GM19025 (cell line): ENCODE results near the gene RNF220.
"Not testable (repeated sequence)": the region's sequence is repeated elsewhere in the genome, so short reads cannot be mapped to it uniquely, and the experiment has no call there.

Experiments
- ATAC-seq: cut with Tn5 transposase; IDR thresholded peaks from one replicate; pipeline ENCODE4 v1.9.1; 2021; ENCODE audit warnings: mild to moderate bottlenecking, low read depth, moderate library complexity; ENCODE audit not compliant: unreplicated experiment

Gene RNF220

DNA sequence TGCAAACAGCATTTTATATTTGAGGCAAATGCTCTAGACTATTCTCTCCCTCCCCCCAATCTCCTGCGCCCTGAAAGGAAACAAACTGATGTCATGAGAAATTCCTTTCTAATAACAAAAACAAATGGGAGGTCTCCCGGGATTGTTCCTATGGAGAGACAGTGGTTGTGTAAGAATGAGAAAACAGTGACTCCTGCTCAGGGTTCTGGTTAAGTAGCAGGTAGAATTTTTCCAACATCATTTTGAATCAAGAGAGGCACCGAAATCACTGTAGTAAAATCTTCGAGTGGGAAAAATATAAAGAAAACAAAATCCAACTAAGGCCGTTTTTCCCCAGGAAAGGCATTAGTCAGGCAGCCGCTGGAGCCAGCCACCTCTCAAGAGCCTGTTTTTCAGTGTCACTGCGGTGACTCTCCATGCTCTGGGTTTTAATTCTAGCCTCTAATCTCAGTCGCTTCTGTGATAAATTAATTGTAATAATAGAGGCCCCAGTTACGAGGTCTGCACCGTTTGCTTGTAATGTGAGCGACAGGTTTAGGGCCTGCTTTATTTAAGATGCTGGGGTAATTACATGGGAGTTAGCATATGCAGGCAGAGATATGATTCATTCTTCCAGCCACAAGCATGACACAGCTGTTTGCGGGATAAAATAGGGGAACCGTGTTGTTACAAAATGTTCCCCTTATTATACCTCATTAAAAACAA is 80.3 kb downstream of the RNF220 start:
- ATAC-seq = no peak

DNA sequence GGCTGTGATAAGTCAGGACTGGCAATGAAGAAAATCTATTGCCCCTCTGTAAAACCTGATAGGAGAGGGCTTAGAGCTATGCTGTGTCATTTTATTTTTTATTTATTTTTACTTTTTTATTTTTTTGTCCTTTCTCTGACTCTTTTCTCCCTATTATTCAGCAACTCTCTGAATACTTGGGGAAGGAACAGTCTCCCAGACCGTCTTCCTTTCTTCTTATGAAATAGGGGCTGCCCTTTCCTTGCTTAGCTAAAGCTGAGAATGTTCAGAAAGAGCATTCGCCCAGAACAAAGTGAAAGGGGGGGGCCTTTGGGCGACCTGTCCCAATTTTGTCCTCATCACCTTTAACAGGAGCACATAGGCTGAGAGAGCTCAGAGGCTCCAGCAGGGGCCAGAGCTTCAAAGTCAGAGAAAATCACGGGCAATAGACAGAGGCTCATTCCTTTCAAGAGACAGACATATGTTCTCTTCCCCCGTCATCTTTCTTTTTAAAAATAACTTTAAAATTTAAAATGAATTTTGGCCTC is 80.9 kb downstream of the RNF220 start:
- ATAC-seq = no peak

DNA sequence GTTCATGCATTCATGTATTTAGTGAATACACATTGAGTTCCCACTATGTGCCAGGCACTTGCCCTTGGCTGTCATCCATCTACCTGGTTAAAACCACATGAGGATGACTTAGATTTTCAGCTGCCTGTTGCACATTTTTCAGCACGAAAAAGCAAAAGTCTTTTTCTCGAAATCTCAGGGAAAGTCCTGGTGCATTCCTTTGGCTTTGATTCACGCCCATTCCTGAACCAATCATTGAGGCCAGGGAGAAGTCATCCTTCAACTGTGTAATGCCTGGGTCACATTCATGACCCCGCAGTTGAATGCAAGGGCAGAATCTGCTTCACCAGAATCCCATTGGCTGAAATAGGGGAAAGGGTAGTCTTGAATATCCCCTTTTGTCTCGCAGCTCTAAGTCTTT is 84.4 kb downstream of the RNF220 start:
- no peak for ATAC-seq

DNA sequence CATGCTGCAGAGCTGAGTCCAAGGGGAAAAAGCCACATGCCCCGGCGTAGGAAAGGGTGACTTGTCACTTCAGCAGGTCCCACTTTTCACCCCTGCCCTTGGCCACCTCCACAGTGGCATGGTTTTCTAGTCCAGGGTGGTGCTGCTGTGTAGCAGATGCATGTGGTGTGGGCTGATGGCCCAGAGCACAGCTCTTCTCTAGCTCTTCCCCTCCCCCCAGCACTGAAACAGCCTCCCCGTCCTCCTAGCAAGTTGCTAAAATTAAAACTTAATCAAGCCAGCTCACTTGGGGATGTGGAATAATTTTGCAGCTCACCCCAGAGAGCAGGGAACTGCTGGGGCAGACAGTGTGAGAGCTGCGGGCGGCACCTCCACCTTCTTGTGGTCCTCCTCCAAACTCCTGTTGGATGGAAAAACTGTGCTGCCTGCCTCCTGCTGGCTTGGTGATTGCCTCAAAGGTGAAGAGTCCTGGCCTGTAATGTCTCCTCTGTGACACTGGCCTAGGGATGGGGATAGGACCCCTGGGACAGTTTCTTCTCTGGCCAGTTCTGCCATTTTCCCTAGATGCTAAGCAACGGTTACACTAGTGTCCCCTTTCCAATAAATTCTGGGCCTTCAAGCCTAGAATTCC is 91.6 kb downstream of the RNF220 start:
- ATAC-seq = no peak

DNA sequence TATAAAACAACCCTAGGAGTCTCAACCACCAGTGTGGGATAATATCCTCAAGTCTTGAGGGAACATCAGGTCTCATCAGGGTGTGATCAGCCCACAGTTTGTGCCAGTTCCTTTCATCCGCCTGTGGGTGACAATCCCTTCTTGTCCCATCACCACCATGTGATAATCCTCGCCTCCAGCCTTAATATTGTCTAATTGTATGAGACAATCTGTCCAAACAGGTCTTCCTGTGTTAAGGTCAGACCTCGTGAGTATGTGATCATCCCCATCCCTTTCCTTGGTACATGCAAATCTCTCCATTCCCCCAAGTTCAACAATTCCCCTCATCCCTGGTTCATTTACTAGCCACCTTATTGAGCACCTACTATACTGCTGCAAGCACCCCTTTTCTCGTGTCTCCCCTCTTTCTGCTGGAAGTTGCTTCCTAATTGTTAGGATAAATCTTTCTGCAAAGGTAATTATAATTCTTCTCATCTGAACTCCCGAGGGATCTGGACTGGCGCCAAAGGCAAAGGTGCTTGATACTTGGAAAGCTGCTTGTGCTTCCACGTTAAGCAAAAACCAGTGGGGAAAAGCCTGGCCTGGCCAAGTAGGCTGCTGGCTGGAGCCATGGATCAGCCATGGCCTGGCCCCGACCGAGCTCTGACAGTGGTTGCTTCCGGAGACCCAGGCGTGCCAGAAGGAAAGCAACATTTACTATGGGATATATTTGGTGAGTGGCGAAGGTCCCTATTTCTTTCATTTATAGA is 92.5 kb downstream of the RNF220 start:
- ATAC-seq = no peak

DNA sequence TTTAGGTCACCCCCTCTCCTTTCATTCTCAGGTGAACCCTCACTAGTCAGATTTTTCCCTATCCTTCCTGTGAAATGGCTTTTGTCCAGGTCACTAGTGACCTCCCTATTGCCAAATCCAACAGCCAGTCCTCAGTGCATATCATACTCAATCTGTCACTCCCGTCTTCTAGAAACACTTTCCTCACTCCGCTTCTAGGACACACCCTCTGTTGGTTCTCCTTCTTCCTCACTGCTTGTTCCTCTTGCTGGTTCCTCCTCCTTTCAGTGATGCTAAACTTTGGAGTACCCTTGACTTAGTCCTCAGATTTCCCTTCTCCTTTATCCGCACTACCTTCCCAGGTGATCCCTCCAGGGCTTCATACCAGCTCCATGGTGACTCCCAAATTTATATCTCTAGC is 94.3 kb downstream of the RNF220 start:
- ATAC-seq = no peak

DNA sequence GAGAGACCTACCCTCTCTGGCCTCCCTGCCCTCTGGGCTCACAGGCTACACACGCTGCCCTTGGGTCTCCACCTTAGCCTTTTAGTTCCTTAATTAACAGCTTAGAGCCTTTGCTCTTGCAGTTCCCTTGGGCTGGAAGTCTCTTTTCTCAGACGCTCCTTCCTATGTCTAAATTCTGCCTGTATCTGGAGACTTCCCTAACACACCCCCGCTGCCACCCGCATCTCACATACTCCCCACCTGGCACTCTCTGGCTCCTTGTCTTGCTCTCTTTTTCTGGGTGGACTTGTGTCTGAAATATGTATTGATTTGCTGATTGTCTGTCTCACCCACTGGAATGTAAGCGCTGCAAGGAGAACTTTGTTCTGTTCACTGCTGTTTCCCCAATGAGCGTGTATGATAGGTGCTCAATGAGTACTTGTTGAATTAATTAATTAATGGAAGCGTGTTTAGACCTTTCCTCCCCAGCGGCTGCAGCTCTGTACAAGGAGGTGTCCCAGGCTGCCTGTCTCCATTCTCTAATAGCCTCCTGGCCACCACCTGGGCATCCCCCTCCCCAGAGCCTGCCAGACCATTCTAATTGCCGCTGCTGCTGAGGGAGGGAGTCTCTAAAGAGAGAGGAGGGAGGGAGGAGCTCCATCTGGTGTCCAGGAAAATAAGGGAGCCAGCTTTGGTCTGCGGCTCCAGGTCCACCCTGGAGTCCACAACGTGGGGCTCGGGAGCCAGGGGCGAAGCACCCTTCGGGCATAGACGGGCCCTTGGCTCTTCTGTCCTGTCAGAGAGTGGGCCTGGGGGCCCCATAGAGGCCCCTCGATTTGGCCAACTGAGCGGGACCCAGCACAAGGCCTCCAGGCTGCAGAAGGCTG is 95.4 kb downstream of the RNF220 start:
- no peak for ATAC-seq

DNA sequence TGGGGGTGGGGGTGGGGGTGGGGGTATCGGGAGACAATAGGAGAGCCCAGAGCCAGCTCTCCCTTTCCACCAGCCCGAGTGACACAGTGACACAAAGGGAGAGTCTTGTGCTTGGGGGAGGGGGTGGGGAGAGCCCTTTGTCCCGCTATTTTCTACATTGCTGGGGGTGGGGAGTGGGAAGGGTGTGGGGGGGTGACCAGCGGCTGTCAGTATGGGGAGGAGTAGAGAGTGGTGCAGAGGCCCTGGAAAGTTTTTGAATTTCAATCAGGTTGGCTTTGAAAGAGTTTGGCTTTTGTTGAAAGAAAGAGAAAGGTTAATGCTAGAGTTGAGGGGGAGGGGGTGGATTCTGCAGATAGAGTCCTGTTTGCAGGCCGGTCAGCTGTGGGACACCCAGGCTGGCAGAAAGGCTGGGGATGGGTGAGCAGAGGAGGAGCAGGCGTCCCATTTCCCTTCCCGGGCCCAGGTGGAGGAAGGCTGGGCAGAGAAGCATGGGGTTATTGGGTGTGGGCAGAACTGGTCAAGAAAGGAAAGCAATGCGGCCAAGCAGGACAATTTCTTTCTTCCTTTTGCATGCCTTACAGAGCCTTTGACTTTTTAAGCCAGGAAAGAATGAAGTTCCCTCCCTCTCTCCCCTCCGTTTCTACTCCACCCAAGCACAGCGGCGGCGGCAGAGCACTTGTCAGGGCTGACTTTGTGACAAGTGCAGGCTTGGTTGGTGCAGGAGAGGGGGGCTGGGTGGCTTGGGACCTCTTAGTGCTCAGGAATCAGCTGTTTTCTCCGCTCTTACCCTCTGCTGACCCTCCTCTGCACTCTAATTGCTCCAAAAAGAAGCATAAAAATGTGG is 96.2 kb downstream of the RNF220 start:
- ATAC-seq = no peak

DNA sequence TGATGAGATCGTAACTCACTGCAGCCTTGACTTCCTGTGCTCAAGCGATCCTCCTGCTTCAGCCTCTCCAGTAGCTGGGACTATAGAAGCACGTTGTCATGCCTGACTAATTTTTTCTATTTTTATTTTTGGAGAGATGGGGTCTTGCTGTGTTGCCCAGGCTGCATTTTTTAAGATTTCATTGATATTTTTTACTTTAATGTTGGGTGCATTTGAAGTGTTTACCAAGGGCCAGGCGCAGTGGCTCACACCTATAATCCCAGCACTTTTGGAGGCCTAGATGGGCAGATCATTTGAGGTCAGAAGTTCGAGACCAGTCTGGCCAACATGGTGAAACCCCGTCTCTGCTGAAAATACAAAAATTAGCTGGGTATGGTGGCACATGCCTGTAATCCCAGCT is 97.8 kb downstream of the RNF220 start:
- ATAC-seq = not testable (repeated sequence)

DNA sequence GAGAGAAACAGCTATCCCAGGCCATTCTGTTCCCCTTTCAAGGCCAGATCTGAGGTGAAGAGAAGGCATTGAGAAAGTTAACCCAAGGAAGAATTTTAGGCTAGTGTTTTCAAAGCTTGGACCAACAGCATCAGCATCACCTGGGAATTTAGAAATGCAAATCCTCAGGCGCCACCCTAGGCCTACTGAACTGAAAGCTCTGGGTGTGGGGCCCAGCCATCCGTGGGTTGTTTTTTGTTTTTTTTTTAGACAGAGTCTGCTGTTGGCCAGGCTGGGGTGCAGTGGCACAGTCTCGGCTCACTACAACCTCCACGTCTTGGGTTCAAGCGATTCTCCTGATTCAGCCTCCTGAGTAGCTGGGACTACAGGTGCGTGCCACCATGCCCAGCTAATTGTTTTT is 98.6 kb downstream of the RNF220 start:
- ATAC-seq = no peak

DNA sequence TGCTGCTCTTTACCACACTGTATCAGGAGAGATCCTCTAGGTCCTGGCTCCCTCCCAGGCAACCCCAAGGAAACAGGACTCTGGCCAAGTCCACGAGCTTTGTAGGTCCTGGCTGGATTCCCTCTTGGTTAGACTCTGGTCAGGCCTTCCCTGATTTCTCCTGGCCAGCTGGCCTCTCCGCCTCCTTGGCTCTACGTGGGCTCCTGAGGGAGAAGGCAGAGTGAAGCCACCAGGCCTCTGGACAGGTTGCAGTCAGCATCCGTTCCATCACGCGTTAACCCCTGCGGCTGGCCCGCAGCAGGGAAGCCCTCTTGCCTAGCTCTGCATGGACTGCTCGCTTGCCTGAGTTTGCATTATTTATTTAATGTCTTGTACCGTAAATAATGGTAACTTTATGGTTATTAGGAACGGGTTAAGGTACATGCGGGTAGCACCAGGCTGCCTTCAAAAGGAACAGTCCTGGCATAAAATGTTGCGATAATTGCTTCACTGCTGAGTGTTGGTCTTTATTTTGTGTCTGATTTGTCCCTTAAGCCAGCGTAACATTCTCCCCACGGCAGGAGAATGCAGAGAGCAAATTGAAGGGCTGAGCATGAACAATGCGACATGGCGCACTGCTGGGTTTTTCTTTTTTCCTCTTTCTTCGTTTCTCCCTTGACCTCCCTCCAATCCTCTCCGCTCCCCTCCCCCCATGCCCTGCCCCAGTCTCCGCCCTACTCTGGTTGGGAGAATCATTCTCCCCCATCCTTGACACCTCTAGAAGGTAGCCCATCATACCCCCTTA is 100.3 kb downstream of the RNF220 start:
- ATAC-seq = no peak

DNA sequence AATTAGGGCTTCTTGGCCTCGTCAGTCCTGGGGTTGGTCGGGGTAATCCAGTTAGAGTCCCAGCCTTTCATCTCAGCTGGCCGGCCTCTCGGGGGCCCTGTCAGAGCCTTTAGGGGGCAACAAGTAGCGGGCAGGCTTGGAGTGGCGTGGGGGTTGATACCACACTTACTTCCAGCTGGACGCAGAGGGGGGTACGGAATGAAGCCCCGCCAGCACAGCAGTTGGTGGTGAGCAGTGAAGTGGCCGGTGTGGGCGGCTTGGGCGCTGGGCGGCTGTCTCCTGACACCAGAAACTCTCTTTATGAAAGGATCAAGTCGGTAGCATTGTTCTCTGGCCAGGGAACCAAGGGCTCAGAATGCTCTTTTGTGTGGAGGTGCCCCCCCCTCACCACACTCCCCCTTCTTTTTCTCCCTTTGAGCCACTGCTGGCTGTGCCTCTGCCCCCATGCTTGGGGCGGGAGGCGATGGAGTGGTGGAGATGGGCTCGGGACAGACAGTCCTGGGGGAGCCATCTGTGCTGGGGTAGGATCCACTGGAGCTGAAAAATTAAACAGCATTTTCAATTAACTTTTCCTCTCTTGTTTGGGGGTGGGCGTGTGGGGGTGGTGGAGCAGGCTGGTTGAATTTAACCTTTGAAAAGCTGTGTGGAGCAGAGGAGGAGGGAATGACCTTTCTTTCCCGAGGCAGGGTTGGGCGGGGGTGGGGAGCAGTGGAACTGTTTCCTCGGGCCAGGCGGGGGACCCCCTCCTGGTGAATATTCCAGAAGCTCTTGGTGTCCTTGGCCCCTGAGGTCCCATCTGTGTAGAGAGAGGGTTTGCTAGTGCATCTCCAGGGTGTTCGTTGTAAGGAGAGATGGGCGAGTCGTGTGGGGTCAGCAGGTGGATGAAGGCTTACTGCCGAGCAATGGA is 102.7 kb downstream of the RNF220 start:
- no peak for ATAC-seq

DNA sequence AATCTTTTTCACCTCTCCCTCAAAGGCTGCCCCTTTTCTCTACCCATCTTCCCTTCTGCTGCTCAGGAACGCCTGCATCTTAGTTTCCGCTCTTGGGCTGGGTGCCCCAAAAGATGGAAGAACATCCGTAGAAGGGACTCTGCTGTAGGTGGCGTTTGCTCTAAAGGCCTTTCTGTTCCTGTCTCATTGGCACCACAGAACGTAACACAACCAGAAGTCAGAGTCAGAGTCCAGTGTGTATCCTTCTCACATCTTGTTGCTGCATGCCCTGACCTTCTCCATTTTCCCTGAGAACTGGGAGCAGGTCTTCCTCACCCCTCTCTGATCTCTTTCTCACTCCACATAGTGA is 103.3 kb downstream of the RNF220 start:
- no peak for ATAC-seq

DNA sequence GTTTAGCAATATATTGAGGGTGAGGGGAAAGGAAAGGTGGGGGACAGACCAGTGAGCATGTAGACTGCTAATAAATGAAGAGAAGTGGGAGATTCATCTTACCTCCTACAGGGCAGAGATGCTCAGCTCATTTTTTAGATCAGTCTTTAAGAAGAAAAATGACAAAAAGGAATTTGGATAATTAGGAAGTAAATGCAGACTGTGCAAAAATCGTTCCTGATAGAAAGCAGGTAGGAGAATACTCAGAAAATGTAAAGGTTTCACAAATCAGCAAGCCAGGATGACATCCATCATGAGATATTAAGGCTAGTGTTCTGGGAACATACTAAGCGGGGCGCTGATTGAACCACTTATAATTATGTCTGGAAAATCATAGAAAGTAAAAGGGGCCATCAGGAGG is 106.3 kb downstream of the RNF220 start:
- no peak for ATAC-seq

DNA sequence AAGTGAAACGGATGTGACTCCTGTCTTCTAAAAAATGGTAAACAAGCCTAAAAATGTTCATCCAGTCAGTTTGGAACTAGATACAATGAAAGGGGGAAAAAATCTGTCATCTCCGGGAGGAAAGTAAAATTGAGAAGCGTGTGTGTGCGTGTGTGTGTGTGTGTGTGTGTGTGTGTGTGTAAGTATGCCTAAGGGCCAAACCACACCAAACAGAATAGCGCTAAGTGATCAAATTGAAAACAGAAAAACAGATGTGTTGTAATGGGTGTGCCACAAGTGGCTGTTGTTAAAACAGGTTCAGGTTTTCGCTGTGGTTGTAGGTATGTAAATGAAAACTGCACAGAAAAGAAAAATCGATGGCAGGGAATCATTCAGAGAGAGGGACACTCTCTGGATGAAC is 106.7 kb downstream of the RNF220 start:
- no peak for ATAC-seq

DNA sequence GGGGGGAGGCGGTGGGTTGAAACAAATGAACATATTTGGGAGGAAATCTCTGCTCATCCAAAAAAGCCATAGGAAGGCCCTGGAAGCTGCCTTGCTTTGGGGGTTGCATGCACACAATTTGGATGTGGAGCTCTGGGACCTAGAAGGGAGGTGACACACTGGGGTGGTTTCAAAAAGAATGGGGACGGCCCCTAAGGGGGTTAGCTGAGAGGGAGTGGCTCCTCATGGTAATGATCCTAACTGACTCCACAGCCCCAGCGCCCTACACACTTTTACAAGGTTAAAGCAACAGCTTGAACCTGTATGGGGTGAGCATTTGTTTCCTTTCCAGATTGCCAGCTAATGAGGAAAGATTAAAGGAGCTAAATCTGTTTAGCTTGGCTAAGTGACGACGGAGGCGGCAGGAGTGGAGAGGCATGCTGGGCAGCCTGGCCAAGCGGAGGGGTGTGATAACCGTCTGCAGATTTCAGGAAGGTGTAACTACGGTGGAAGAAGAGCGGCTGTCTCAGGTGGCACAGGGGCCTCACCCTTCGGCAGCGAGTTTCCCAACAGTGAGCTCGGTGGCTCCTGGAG is 107.3 kb downstream of the RNF220 start:
- no peak for ATAC-seq

DNA sequence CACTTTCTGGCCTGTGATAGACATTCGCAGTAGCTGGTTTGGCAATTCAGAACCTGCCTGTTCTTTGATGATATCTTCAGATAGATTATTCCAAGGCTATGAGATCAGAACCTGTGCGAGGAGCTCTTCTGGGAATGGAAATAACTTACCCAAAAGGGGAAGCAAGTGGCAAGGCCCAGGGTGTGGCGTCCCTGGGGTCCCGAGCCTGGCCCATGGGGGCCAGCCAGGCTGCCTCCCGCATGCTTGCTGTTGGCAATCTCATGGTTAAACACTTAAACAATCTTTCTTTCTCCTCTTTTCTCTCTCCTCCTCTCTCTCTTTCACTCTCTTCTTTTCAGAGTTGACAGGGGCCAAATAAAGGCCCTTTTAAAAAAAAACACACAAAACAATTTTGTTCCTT is 108.1 kb downstream of the RNF220 start:
- no peak for ATAC-seq

DNA sequence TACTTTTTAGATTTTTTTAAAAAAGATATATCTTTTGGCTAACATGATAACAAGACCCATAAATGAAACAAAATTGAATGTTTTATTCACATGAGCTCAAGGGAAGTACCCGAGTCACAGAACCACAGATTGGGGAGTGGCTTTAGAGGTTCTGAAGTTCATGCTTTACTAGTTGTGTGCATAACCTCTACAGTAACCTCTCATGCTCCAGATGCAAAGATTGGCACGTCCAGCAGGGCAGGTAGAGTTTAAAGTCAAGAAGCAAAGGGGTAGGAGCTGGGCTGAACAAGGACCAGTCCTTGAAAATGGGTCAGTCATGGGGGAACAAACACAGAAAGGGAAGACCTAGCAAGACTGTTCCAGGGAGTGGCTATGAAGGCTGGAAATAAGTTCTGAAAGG is 109.6 kb downstream of the RNF220 start:
- ATAC-seq = no peak
